Epithelial cell of prostate (primary cell): ENCODE results near the gene TMEM167A.
"Not testable (repeated sequence)": the region's sequence is repeated elsewhere in the genome, so short reads cannot be mapped to it uniquely, and the experiment has no call there.

ENCODE experiments used
- DNase-seq: peaks from one replicate; pipeline ENCODE4 v3.0.0-alpha.2; 2011; ENCODE audit warnings: low read depth, low spot score
- H3K27ac ChIP-seq: fragments of 450-650 bp; 2 replicates; pipeline ENCODE4 v1.5.1; 2017; ENCODE audit warnings: mild to moderate bottlenecking

Gene TMEM167A

GRCh38 chr5:83092619-83093018 is 15.4 kb upstream of the TMEM167A start:
- DNase-seq, result no peak
- no peak overlapping the region for H3K27ac ChIP-seq

GRCh38 chr5:83090169-83090568 is 13.0 kb upstream of the TMEM167A start:
- no peak for DNase-seq
- no peak overlapping the region for H3K27ac ChIP-seq

- no peak for DNase-seq
- no peak overlapping the region for H3K27ac ChIP-seq
These were observed 7.9 kb upstream of the TMEM167A start for GRCh38 chr5:83085106-83085505.

DNA sequence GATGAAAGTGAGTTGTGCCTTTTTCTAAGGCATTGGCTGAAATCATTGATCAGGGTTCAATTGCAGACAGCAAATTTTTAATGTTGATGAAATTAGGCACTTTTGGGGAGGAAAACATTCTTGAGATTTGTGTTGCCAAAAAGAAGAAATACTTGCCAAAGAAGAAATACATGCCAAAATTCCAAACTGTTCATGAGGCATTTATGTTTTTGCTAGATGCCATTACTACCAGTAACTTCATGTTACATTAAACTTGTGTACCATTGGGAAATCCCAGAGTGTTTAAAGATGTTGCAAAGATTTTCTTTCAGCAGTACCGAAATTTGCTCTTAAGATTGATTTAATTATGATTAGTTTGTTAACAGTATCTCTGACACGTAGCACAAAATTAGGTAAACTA is 7.1 kb upstream of the TMEM167A start:
- no peak for DNase-seq
- H3K27ac ChIP-seq, result no peak overlapping the region

DNA sequence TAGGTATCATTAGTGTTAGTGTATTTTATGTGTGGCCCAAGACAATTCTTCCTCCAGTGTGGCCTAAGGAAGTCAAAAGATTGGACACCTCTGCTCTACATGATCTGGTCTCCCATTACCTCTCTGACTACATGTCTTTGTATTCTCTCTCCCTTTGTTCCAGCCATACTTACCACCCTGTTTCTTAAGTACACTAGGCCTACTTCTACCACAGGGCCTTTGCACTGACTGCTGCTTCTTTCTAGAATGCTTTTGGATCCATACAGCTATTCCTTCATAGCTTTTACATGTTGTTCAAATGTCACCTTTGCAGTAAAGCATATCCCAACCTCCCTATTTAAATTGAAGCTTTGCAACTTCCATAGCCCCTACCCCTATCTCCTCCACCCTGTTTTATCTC is 5.6 kb upstream of the TMEM167A start:
- no peak overlapping the region for H3K27ac ChIP-seq
- no peak for DNase-seq

GRCh38 chr5:83077662-83078261 is 568 bp upstream of the TMEM167A start:
- peak overlapping the region; percentile 64 for H3K27ac ChIP-seq
- DNase-seq, result no peak

DNA sequence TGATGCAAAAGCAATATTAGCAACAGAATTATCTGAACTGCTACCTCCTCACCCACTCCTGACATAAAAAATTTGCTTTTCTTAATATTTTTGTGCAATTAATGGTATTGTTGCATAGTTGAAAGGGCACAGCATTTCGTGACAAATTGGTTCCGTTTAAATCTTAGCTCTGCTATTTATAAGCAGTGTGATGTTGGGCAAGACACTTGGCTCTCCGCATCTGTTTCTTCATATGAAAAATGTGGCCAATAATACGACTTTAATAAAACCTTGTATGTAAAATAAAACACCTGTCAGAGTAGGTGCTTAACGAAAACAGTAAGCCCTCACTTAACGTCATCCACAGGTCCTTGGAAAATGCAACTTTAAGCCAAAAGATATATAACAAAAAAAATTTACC is 4.2 kb downstream of the TMEM167A start:
- H3K27ac ChIP-seq, result no peak overlapping the region
- DNase-seq, result no peak

- no peak overlapping the region for H3K27ac ChIP-seq
- DNase-seq, result no peak
These were observed 5.7 kb downstream of the TMEM167A start for GRCh38 chr5:83071286-83072051.

GRCh38 chr5:83069096-83069799 is 7.9 kb downstream of the TMEM167A start:
- H3K27ac ChIP-seq, result no peak overlapping the region
- DNase-seq, result no peak

DNA sequence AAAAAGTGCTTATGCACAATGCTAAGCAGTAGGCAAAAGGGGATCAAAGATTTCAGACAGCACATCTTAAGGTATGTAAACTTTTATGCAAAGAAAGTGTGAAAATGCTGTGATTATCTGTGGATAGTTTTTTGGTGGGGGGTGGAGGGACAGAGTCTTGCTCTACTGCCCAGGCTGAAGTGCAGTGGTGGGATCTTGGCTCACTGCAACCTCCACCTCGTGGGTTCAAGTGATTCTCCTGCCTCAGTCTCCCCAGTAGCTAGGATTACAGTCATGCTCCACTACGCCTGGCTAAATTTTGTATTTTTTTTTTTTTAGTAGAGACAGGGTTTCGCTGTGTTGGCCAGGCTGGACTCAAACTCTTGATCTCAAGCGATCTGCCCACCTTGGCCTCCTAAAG is 9.8 kb downstream of the TMEM167A start:
- not testable (repeated sequence) for DNase-seq, H3K27ac ChIP-seq

DNA sequence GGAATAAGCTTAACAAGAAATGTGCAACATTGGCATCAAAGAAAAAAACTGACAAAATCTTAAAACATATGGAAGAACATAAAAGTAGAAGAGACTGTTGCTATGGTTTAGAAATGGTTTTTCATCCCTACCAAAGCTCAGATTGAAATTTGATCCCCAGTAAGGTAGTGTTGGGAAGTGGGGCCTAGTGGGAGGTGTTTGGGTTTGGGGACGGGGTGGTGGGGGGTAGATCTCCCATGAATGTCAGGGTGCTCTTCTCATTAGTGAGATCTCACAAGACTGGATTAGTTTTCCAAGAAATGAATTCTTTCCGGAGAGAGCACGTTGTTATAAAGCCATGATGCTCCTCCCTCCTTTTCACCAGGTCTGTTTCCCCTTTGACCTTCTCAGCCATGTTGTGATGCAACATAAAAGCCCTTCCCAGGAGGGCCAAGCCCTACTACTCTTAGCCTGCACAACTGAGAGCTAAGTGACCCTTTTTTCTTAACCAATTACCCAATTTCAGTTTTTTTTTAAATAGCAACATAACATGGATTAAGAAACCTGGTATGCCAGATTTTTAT is 10.6 kb downstream of the TMEM167A start:
- DNase-seq, result no peak
- H3K27ac ChIP-seq, result no peak overlapping the region

GRCh38 chr5:83059341-83059740 is 17.9 kb downstream of the TMEM167A start:
- no peak for DNase-seq
- no peak overlapping the region for H3K27ac ChIP-seq

- no peak for DNase-seq
- no peak overlapping the region for H3K27ac ChIP-seq
These were observed 18.5 kb downstream of the TMEM167A start for GRCh38 chr5:83058726-83059125.

DNA sequence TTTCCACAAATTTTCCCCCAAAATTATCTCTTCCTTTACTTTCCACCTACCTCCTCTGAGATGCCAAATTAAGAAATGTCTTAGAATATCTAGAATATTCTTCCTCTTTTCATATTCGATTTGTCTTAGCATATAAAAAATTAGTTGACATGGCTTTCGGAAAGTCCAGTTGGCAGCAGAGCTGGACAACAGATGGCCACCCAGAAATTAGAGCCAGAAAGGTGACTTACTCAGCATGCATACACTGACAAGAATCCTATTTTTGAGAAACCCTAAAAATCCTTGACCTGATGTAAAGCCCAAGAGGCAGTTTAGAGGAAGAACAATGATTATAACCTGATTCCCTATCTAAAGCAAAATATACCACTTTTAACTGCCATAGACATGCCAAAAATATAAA is 22.0 kb downstream of the TMEM167A start:
- DNase-seq, result no peak
- H3K27ac ChIP-seq, result no peak overlapping the region

GRCh38 chr5:83050723-83051340 is 26.4 kb downstream of the TMEM167A start:
- no peak for DNase-seq
- H3K27ac ChIP-seq, result no peak overlapping the region

DNA sequence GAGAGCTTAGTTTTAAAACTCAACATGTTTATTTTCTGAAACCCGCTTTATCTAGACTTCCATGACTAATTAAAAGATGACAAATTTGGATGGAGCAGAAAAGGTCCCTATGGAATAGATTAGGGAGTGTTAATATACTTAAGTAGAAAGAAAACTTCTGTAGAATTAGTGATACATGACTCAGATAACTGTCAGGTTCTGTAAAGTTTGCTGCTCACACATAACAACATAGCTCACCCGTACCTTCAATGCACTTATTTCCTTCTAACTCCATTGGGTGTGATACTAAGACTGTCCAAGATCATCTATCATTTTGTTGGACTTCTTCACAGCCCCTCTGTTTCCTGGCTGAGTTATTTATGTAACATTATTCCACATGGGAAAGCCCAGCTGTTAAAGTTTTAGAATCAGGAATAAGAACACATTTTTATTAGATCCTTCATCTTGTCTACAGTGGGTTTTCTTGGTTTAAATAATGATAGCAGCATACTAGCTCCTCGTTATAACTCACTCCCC is 27.8 kb downstream of the TMEM167A start:
- DNase-seq, result no peak
- no peak overlapping the region for H3K27ac ChIP-seq

- DNase-seq, result no peak
These were observed 28.4 kb downstream of the TMEM167A start for GRCh38 chr5:83048811-83049210.

DNA sequence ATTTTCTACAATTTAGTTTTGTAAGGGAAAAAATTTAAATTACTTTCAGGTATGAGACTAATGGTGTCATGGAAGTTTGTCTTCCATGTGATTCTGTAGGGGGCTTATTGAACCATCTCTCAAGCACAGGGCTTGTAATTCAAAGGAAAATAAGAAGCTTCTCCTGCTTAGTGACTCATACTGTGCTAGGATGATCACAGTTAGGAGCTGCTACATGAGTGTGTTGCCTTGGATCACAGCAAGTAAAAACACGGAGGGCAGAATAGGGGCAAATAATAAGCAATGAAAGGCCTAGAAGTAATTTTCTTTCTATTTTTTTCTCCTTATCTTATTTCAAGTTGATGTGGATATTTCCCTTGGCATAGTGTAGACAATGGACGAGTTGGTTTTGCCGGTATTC is 28.9 kb downstream of the TMEM167A start:
- H3K27ac ChIP-seq, result no peak overlapping the region
- DNase-seq, result no peak

More at GRCh38 chr5:83048811-83049210, 28.4 kb downstream of the TMEM167A start:
- no peak overlapping the region for H3K27ac ChIP-seq

GRCh38 chr5:83044926-83045325 is 32.3 kb downstream of the TMEM167A start:
- H3K27ac ChIP-seq, result no peak overlapping the region
- no peak for DNase-seq

DNA sequence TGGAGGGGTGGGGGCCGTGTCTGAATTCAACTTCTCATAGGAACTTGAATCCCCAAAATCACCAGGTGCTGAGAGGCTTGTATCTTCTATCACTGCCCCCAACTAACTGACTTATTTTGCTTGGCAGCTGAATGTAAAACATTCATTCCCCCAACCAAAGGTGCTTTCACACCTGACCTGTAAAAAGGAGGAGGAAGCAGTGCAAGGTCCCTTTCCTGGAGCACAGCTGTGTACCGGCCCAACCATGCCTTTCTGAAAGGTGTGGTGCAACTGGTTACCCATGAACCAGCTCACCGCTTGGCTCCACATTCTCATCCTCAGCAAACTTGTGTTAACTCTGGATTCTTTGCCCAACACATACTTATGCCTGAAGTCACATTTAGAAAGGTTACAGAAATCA is 34.7 kb downstream of the TMEM167A start:
- no peak for DNase-seq
- no peak overlapping the region for H3K27ac ChIP-seq
